Lower lobe of right lung (tissue), 2 donors: ENCODE measurements around the gene PCBP3. TPM values are rescaled to one million over a fixed set of nuclear protein-coding genes. Genes with fewer than 3 reads are reported as not detected.

Source experiments
- ATAC-seq, 2 donors: fragments of 200-7000 bp; cut with Tn5 transposase; one replicate each; pipeline ENCODE4 v1.9.1; 2020 to 2022; ENCODE audit warnings: mild to moderate bottlenecking in 2 of 2, moderate library complexity in 2 of 2
- DNase-seq: peaks from one replicate; pipeline ENCODE4 v3.0.0-alpha.2; 2020
- H3K27ac ChIP-seq: fragments of 200-600 bp; one replicate; pipeline ENCODE4 v1.8.0; 2022
- H3K27me3 ChIP-seq: fragments of 200-600 bp; one replicate; pipeline ENCODE4 v1.8.0; 2022; ENCODE audit warnings: low read depth
- H3K36me3 ChIP-seq: fragments of 200-600 bp; one replicate; pipeline ENCODE4 v1.8.0; 2022; ENCODE audit warnings: mild to moderate bottlenecking
- H3K4me1 ChIP-seq: fragments of 200-600 bp; one replicate; pipeline ENCODE4 v1.8.0; 2022
- H3K4me3 ChIP-seq: fragments of 200-600 bp; one replicate; pipeline ENCODE4 v1.8.0; 2022; ENCODE audit warnings: mild to moderate bottlenecking
- H3K9me3 ChIP-seq: fragments of 200-600 bp; one replicate; pipeline ENCODE4 v1.8.0; 2022
- intact Hi-C: fragments of 100-400 bp; cut with DNase I; formaldehyde crosslinking; loops from one replicate; pipeline ENCODE4 v1.11.0; 2022
- total RNA-seq: library from RNA; stranded (reverse); fragmentation: NEBNext Ultra II Directional; extraction: Animal tissue kit (Norgen Biotek cat#: 25700); gene quantifications from one replicate; pipeline ENCODE4 v1.2.1, GENCODE V29; 2021
- TF ChIP-seq, protein P1 (sequence below): fragments of 200-600 bp; IDR thresholded peaks from one replicate; pipeline ENCODE4 v1.8.0; 2022; ENCODE audit warnings: antibody characterized with exemption, mild to moderate bottlenecking
- donor health status: DM: no; HTN: yes; CAD: no; lungs with severe emphysema.

PCBP3 gene
- total RNA-seq, 1 donor from 2014 or later, result 4.5 TPM

DNA sequence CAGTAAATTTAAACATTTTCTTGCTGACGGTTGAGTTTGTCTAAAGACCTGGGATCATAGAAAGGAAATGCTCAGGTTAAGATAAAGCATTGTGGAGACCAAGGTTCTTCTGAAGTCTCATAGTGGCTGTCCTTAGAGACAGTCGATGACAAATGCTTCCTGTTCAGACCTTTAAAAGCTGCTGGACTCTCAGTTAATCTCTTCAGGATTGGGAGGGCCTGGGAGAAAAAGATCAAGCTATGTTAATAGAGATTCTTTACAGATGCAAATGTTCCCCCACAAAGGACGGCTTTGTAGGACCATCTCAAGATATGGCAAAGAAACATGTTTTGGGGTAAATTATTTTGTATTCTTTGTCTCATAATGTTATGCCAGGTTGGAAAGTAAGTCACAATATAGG is 213.4 kb downstream of the PCBP3 start:
- Histone ChIP-seq H3K36me3 (no peaks in the 10 kb centered on the region), H3K4me1 (no peaks in the 10 kb centered on the region), H3K27me3 (no peaks in the 10 kb centered on the region), H3K4me3 (no peak overlapping the region), H3K9me3 (no peaks in the 10 kb centered on the region), H3K27ac (no peak overlapping the region)
- no peak for ATAC-seq
- DNase-seq, result no peak
- intact Hi-C loops, result no loop called here
- TF ChIP-seq, protein P1, sequence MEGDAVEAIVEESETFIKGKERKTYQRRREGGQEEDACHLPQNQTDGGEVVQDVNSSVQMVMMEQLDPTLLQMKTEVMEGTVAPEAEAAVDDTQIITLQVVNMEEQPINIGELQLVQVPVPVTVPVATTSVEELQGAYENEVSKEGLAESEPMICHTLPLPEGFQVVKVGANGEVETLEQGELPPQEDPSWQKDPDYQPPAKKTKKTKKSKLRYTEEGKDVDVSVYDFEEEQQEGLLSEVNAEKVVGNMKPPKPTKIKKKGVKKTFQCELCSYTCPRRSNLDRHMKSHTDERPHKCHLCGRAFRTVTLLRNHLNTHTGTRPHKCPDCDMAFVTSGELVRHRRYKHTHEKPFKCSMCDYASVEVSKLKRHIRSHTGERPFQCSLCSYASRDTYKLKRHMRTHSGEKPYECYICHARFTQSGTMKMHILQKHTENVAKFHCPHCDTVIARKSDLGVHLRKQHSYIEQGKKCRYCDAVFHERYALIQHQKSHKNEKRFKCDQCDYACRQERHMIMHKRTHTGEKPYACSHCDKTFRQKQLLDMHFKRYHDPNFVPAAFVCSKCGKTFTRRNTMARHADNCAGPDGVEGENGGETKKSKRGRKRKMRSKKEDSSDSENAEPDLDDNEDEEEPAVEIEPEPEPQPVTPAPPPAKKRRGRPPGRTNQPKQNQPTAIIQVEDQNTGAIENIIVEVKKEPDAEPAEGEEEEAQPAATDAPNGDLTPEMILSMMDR, result no peak

DNA sequence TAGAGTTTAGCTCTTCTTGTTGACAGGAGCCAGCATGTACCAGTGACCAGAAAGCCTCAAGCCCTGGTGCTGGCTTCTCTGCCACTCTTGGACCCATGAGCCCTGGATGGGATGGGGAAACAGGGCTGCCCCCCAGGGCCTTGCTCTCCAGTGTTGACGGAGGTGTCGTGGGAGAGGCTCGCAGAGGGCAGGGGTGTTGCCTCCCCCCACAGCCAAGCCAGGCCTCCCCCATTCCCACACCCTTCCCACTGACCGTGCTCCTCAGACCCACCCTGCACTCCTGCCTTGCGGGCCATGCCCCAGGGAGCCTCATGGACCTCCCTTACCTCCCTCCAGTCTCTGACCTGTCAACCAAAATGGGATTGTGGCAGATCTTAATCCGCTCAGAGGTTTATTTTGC is 214.2 kb downstream of the PCBP3 start:
- TF ChIP-seq, protein P1, result no peak
- ATAC-seq (no peak), DNase-seq (no peak)
- Histone ChIP-seq H3K9me3 (no peaks in the 10 kb centered on the region), H3K4me1 (no peaks in the 10 kb centered on the region), H3K4me3 (no peak overlapping the region), H3K36me3 (no peaks in the 10 kb centered on the region), H3K27ac (no peak overlapping the region), H3K27me3 (no peaks in the 10 kb centered on the region)
- intact Hi-C loops, result no loop called here

DNA sequence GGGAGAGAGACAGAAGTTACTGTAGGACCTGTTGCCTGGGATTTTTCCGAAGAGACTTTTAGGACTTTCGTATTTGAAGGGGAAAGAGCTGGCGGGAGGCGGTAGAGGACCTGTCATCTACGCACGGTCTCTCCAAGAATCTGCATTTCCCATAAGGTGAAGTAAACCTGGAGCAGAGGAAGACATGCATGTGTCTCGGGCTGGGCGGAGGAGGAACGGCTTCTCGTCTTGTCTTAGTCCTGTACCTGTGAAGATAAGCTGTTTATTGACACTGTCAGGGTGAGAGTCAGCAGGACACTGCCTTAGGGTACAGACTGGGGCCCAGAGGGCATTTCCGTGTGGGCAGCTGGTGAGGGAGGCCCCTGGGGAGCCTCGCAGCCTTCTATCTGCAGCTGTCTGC is 214.7 kb downstream of the PCBP3 start:
- intact Hi-C loops, result no loop called here
- H3K9me3 ChIP-seq, result no peaks in the 10 kb centered on the region
- H3K36me3 ChIP-seq, result no peaks in the 10 kb centered on the region
- H3K27me3 ChIP-seq, result no peaks in the 10 kb centered on the region
- no peak for ATAC-seq
- TF ChIP-seq, protein P1, result no peak
- no peak overlapping the region for H3K27ac ChIP-seq
- no peak for DNase-seq
- no peak overlapping the region for H3K4me3 ChIP-seq
- no peaks in the 10 kb centered on the region for H3K4me1 ChIP-seq

DNA sequence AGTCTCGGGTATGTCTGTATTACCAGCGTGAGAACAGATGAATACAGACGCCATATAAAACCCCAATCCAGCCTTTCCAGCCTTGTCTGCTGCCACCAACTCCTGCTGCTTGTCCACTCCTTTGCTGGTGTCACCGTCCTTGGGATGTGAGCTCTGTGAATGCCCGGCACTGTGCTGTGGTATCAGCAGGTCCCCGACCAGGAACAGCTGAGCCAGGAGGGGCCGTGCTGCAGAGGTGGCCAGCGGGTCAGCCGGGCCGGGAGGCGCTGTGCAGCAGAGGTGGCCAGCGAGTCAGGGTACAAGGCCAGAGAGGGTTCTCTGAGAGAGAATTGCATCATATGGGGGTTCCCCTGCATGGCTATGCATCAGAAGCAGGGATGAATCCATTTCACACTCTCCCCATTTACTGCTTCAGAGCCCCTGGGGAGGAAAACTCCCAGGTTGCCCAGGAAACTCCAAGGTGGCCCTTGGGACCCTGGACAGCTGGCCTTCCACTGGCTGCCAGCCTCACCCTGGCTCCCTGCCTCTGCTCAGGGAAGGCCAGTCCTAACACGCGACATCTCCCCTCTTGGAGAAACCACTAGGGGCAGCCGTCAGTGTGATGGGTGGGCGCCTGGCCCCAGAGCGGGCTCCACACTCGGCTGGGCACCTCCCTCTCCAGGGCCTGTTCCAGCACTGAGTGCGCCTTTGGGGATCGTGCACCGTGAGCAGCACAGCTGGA is 215.7 kb downstream of the PCBP3 start:
- ATAC-seq (no peak), DNase-seq (no peak)
- H3K9me3 ChIP-seq, result no peaks in the 10 kb centered on the region
- no peaks in the 10 kb centered on the region for H3K27me3 ChIP-seq
- TF ChIP-seq, protein P1, result no peak
- no peaks in the 10 kb centered on the region for H3K4me1 ChIP-seq
- no peaks in the 10 kb centered on the region for H3K36me3 ChIP-seq
- H3K4me3 ChIP-seq, result no peak overlapping the region
- H3K27ac ChIP-seq, result no peak overlapping the region
- intact Hi-C loops, result no loop called here

DNA sequence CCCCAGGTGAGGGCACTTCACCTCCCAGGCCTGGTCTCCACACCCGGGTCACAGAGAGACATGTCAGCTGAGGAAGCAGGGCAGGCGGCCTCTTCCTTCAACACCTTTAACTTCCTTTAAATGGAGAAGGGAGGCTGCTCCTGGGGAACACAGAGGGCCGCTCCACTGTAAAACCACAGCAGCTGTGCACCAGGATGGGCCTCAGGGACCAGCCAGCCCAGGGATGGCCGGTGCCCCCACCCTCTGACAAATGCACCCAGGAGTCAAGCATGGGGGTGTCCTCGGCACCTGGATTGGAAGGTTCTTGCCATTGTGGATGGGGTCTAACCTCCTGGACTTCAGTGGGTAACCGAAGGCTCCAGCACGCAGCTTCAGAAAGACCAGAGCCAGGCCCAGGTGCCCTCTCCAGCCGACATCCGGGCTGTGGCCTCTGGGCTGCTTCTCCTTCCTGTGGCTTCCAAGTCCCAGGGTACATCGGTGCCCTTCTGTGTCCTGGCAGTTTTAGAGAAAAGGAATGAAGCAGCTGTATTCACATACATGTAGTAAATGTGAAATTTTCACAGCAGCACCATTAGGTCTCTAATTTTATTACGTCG is 216.3 kb downstream of the PCBP3 start:
- H3K27me3 ChIP-seq, result no peaks in the 10 kb centered on the region
- intact Hi-C loops, result no loop called here
- no peaks in the 10 kb centered on the region for H3K4me1 ChIP-seq
- no peak overlapping the region for H3K27ac ChIP-seq
- TF ChIP-seq, protein P1, result no peak
- ATAC-seq, result no peak
- no peak overlapping the region for H3K4me3 ChIP-seq
- DNase-seq, result no peak
- H3K36me3 ChIP-seq, result no peaks in the 10 kb centered on the region
- H3K9me3 ChIP-seq, result no peaks in the 10 kb centered on the region
